ENCODE results near the gene KCNC3.

The KCNC3 gene

DNA sequence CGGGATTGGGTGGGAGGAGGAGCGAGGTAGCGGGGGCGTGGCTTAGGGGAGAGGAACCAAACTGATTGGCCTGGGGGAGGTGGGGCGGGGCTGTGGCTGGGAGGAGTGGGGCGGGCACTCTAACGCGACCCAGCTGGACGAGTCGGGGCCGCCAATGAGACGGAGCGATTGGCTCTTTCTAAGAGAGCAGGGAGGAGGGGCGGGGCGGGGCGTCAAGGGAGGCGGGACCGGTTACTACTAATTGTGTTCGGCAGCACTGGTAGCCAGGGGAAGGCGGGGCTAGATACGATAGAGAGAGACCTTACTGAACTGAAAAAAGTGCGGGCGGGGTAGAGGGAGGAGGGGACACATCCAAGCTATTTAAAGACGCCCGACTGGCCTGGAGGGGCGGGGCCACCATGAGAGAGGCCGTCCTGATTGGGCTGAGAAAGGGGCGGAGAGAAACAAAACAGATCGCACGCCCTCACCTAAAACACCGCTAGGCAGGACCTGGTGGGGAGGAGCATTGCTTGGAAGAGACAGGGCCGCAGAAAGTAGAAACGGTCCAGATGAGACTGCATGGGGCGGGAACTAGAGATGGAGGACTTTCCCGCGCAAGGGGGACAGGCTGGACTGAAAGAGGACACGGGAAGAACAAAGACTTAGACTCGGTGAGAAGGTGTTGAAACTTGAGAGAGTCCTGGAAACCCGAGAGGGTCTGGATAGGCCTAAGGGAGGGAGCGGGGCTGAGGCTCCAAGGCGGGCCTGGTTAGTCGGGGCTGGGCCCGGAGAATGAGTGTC, at the start of gene KCNC3:
Gene KCNC3, minus strand, starts transcription at position 232 of the 780 bp plus-strand sequence. CDS start 295 bp downstream, outside the sequence.
- Mint-ChIP-seq H3K4me1 (peaks cover 61 to 79% of the 10 kb centered on the region in 2 donors), H3K9me3 (no peaks in the 10 kb centered on the region), H3K27me3 (peaks cover 9 to 12% of the 10 kb centered on the region in 2 donors), H3K4me3 (peak within 1 kb of the TSS; percentile 92), H3K36me3 (peaks cover 40 to 53% of the 10 kb centered on the region in 2 donors), H3K27ac (peak within 1 kb of the TSS; percentile 95)
- DNase-seq, result peak; percentile 98
- peak; percentile 58 for ATAC-seq (replicated peaks)

DNA sequence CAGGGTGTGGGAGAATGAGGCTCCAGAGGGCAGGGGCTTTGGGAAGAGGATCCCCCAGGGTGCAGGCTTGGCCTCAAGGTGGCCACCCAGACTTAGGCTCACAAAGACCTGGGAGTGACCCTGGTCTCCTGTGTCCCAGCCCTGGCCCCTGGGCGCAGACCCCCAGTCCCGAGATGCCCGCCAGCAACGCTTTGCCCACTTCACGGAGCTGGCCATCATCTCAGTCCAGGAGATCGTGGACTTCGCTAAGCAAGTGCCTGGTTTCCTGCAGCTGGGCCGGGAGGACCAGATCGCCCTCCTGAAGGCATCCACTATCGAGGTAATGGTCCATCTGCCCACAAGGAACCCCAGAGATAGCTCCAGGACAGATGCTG, 49.7 kb upstream of the KCNC3 start:
- DNase-seq (no peak), ATAC-seq (replicated peaks) (no peak)
- H3K4me1 Mint-ChIP-seq, result peaks cover 36 to 37% of the 10 kb centered on the region in 2 donors
- H3K36me3 Mint-ChIP-seq, result peaks cover 41 to 48% of the 10 kb centered on the region in 2 donors
- H3K4me3 Mint-ChIP-seq, result no peak overlapping the region
- no peaks in the 10 kb centered on the region for H3K27me3 Mint-ChIP-seq
- peaks cover 0 to 2% of the 10 kb centered on the region in 2 donors for H3K9me3 Mint-ChIP-seq
- peak overlapping the region; percentile 38 for H3K27ac Mint-ChIP-seq

DNA sequence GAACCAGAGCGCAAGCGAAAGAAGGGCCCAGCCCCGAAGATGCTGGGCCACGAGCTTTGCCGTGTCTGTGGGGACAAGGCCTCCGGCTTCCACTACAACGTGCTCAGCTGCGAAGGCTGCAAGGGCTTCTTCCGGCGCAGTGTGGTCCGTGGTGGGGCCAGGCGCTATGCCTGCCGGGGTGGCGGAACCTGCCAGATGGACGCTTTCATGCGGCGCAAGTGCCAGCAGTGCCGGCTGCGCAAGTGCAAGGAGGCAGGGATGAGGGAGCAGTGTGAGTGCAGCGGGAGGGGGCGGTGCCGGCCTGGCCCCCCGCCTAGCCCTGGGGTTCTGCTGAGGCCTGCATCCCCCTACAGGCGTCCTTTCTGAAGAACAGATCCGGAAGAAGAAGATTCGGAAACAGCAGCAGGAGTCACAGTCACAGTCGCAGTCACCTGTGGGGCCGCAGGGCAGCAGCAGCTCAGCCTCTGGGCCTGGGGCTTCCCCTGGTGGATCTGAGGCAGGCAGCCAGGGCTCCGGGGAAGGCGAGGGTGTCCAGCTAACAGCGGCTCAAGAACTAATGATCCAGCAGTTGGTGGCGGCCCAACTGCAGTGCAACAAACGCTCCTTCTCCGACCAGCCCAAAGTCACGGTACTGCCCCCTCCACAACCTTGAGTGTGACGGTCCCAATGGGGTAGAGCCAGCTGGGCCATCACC, 49.1 kb upstream of the KCNC3 start:
- H3K27ac Mint-ChIP-seq, result no peak overlapping the region
- H3K9me3 Mint-ChIP-seq, result peaks cover 0 to 2% of the 10 kb centered on the region in 2 donors
- H3K4me3 Mint-ChIP-seq, result peak overlapping the region in 1 of 2 donors; percentile 96
- peaks cover 31 to 32% of the 10 kb centered on the region in 2 donors for H3K4me1 Mint-ChIP-seq
- peaks cover 41 to 48% of the 10 kb centered on the region in 2 donors for H3K36me3 Mint-ChIP-seq
- DNase-seq (no peak), ATAC-seq (replicated peaks) (no peak)
- H3K27me3 Mint-ChIP-seq, result no peaks in the 10 kb centered on the region

DNA sequence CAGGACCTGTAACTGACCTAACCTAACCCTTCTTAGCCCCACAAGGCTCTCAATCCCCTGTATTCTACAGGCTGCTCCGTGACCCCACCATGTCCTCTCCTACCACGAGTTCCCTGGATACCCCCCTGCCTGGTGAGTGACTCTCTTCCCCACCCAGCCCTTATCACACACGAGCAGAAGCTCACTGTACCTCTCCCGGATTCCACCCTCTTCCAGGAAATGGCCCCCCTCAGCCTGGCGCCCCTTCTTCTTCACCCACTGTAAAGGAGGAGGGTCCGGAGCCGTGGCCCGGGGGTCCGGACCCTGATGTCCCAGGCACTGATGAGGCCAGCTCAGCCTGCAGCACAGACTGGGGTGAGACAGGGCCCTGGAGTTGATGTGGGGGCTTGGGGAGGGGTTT, 48.3 kb upstream of the KCNC3 start:
- H3K4me1 Mint-ChIP-seq, result peaks cover 27 to 28% of the 10 kb centered on the region in 2 donors
- no peaks in the 10 kb centered on the region for H3K27me3 Mint-ChIP-seq
- no peak for DNase-seq
- H3K4me3 Mint-ChIP-seq, result peak overlapping the region; percentile 96 to 100
- peaks cover 41 to 48% of the 10 kb centered on the region in 2 donors for H3K36me3 Mint-ChIP-seq
- no peak for ATAC-seq (replicated peaks)
- peak overlapping the region; percentile 69 for H3K27ac Mint-ChIP-seq
- H3K9me3 Mint-ChIP-seq, result peaks cover 0 to 2% of the 10 kb centered on the region in 2 donors

DNA sequence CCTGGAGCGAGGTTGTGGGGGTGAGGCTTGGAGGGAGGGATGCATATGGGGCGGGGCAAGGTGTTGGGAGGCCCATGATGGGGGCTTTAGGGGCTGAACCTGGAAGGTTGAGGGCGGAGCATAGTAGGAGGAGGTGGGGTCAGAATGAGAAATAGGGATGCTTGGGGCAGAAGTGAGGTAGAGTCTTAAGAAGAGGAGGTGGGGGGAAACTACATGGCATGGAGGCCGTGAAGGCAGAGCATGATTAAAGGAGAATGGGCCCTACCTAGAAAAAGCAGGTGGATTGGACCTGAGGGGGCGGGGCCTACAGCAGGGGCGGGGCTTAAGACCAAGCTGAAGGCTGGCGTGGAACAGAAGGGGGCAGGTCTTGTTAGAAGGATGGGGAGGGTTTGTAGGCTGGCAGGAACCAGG, 47.9 kb upstream of the KCNC3 start:
- DNase-seq, result peak; percentile 36
- H3K27ac Mint-ChIP-seq, result peak overlapping the region; percentile 100
- peaks cover 27 to 28% of the 10 kb centered on the region in 2 donors for H3K4me1 Mint-ChIP-seq

DNA sequence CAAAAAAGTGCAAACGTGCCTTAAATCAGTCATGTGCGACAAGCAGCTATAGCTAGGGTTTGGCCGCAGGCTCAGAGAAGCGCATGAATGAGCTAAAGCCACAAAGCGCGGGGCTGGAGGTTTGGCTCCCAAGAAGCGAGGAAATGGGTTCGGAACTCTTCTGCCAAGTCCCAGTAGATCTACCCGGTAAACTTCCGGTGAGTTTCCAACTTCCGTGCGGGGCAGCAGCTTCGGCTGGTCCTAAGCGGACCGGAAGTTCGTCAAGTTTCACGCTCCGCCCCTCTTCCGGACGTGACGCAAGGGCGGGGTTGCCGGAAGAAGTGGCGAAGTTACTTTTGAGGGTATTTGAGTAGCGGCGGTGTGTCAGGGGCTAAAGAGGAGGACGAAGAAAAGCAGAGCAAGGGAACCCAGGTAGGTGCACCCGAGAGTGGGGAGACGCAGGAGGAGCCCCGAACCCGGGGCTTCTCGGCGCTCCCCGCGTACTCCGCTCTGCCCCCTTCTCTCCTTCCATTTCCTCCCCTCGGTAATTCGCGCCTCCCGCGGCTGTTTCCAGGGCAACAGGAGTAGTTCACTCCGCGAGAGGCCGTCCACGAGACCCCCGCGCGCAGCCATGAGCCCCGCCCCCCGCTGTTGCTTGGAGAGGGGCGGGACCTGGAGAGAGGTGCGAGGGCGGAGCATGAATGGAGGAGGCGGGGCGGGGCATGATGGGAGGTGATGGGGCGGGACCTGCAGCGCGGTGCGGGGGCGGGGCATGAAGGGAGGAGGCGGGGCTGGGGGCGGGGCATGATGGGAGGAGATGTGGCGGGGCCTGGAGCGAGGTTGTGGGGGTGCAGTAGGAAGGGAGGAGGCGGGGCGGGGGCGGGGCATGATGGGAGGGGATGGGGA, 47.2 kb upstream of the KCNC3 start, which contains the start of gene NR1H2:
Gene NR1H2, plus strand, starts transcription at position 292 of the 885 bp plus-strand sequence. CDS start 1,149 bp downstream, outside the sequence.
- Mint-ChIP-seq H3K36me3 (peaks cover 37 to 43% of the 10 kb centered on the region in 2 donors), H3K9me3 (peaks cover 0 to 2% of the 10 kb centered on the region in 2 donors), H3K4me3 (peak within 1 kb of the TSS; percentile 96 to 100), H3K4me1 (peaks cover 27 to 29% of the 10 kb centered on the region in 2 donors), H3K27ac (peak within 1 kb of the TSS; percentile 100), H3K27me3 (no peaks in the 10 kb centered on the region)
- ATAC-seq (replicated peaks) (peak; percentile 94 to 96), DNase-seq (peak; percentile 93)

More for the DNA sequence above, 47.9 kb upstream of the KCNC3 start:
- Mint-ChIP-seq H3K4me3 (peak overlapping the region; percentile 96 to 100), H3K36me3 (peaks cover 40 to 48% of the 10 kb centered on the region in 2 donors), H3K27me3 (no peaks in the 10 kb centered on the region), H3K9me3 (peaks cover 0 to 2% of the 10 kb centered on the region in 2 donors)
- peak; percentile 27 to 31 for ATAC-seq (replicated peaks)

DNA sequence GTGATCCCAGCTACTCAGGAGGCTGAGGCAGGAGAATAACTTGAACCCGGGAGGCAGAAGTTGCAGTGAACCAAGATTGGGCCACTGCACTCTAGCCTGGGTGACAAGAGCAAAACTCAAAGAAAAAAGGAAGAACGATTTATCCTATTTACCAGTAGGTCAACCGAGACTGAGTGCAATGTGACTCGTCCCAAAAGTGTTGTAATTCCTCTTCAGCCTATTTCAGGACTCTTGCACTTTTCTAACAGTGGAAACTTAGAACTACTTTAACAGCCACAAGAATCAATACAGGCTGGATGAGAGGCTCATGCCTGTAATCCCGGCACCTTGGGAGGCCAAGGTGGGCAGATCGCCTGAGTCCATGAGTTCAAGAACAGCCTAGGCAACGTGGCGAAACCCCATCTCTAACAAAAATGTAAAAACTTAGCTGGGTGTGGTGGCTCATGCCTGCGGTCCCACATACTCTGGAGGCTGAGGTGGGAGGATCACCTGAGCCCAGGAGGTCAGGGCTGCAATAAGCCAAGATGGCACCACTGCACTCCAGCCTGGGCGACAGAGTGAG, 42.8 kb upstream of the KCNC3 start:
- Mint-ChIP-seq H3K27me3 (no peaks in the 10 kb centered on the region), H3K4me3 (no peak overlapping the region), H3K4me1 (peaks cover 17 to 23% of the 10 kb centered on the region in 2 donors), H3K36me3 (peaks cover 4 to 8% of the 10 kb centered on the region in 2 donors), H3K27ac (no peak overlapping the region), H3K9me3 (peaks cover 0 to under 1% of the 10 kb centered on the region in 2 donors)
- DNase-seq, result no peak
- no peak for ATAC-seq (replicated peaks)

DNA sequence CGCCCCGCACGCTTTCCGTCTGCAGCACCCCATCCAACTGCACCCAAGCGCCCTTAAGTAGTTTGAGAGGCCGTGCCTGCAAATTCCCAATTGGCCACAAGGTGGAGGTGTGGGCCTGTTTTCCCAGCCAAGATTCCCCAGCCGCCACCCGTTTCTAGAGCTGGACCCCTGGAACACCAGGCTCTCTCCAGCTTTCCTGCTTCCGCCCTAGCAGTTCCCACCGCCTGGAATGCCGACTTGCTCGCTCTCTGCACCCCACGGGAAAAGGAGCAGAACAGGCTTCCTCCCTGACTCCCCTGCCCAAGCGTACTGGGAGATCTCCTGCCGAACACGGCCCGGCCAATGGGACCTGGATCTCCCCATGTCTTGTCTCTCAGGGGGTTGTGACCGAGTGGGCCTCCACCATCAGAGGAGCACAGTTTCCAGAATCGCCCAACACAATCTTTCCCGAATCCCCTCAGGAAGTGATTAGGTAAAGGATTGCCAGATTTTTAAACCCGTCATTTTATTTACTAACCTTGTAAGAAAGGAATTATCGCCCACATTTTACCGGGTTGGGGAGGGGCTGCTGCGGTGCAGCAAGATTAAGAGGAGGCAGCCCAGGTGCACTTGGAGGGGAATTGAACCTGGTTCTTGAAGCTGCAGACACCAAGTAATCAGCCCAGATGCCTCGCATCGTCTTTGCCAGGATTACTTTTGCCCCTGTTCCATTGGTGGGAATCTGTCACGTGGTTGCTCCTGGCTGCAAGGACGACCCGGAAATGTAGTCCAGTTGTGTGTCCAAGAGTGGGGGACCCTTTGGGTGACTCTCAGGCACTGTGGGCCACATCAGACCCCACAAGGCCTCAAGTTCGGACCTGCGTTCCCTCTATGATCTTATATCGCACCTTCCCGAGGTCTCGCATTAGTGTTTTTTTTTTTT, 39.7 kb upstream of the KCNC3 start:
- no peaks in the 10 kb centered on the region for H3K9me3 Mint-ChIP-seq

DNA sequence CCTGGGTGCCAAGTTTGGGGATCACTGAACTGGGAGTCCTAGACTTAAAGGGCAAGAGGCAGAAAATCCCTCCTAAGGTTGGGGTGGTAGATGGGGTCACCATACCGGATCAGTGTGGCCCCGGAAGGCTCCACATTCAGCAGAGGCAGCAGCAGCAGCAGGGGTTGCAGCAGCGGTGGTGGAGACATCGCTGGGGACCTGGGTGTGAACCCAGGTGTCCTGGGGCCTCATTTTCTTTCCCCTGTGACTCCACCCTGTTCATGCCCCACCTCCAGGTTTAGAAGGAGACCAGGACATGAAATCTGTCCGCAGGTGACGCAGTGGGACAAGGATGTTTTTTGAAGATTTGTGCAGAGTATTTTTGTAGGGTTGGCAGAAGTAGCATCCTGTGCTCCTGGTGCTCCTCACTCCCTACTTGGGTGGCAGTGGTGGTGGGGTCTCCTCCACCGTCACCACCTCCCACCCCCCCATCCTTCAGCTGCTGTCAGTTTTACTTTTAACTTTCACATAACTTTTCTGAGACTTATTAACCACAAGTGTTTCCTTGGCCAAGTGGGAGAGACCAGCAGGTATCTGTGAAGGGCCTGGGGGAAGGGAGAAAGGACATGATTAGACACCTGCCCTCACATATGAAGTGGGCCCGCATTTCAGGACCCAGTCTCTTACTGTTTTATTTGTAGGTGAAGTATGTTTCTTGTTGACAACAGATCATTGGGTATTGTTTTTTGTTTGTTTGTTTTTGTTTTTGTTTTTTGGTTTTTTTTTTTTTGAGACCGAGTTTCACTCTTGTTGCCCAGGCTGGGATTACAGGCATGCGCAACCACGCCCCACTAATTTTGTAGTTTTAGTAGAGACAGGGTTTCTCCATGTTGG, 36.5 kb upstream of the KCNC3 start, which contains the start of gene NAPSA:
Gene NAPSA, minus strand, starts transcription at position 206 of the 873 bp plus-strand sequence. Its CDS starts 18 bp downstream, at position 188.
- ATAC-seq (replicated peaks), result no peak
- Mint-ChIP-seq H3K27me3 (no peaks in the 10 kb centered on the region), H3K27ac (peak within 1 kb of the TSS; percentile 76), H3K4me3 (peak within 1 kb of the TSS in 1 of 2 donors; percentile 33), H3K36me3 (peaks cover 10% of the 10 kb centered on the region in 2 donors), H3K4me1 (peaks cover 40 to 70% of the 10 kb centered on the region in 2 donors), H3K9me3 (peaks cover 0 to 4% of the 10 kb centered on the region in 2 donors)
- DNase-seq, result no peak

More for the DNA sequence above, 39.7 kb upstream of the KCNC3 start:
- H3K4me3 Mint-ChIP-seq, result peak overlapping the region; percentile 93 to 96
- H3K27me3 Mint-ChIP-seq, result no peaks in the 10 kb centered on the region
- DNase-seq (peak; percentile 74), ATAC-seq (replicated peaks) (peak; percentile 81 to 85)
- peak overlapping the region; percentile 93 for H3K27ac Mint-ChIP-seq
- H3K36me3 Mint-ChIP-seq, result peaks cover 0 to 1% of the 10 kb centered on the region in 2 donors
- H3K4me1 Mint-ChIP-seq, result peaks cover 22 to 41% of the 10 kb centered on the region in 2 donors

DNA sequence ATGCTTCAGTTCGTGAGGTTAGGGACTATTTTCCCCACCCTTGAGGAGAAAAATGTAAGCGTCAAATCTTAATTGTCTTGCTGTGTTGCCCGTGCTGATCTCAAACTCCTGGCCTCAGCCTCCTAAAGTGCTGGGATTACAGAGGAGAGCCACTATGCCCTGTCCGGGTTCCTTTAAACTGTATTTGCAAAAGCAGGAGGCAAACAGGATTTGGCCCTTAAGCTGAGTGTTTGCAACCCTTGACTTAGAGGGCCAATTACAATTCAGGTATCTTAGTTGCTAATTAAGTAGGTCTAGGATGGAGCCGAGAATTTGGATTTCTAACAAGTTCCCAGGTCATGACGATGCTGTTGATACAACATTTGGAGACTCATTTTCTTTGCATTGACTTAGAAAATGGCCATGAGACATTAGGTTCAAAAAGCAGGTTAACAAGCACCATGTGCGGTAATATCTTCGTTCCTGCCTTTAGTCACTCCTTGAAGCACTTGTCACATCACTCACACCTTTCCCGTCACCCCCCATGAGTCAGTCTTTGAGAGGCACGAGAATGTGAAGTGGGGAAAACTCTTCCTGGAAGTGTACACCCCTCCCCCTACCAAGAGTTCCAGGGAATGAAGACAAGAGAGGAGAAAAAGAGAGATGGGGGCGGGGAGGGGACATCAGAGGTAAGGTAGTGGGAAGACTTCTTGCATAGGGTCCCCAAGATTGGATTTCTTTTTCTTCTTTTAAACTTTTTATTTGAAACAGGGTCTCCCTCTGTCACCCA, 33.7 kb upstream of the KCNC3 start:
- no peaks in the 10 kb centered on the region for H3K27me3 Mint-ChIP-seq
- H3K4me3 Mint-ChIP-seq, result no peak overlapping the region
- no peak for ATAC-seq (replicated peaks)
- no peak overlapping the region for H3K27ac Mint-ChIP-seq
- H3K36me3 Mint-ChIP-seq, result peaks cover 14 to 29% of the 10 kb centered on the region in 2 donors
- peaks cover 56 to 82% of the 10 kb centered on the region in 2 donors for H3K4me1 Mint-ChIP-seq
- H3K9me3 Mint-ChIP-seq, result peaks cover 3 to 8% of the 10 kb centered on the region in 2 donors
- DNase-seq, result no peak

DNA sequence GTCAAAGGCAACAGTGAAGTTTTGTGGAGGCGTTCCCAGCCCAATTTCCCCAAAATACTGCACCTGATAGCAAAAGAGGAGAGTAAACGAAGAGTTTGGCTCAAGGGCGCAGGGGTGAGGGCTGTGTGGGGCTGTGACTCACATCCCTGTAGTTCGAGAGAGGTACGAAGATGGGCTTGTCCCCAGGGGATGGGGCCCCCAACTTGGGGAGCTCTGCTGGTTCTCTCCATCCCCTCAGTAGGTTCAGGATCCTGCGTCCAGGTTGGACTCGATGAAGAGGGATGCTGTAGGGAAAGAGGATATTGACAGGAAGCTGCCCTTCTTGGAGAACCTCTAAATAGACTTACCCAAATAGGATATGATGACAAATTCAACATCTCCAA, 32.8 kb upstream of the KCNC3 start:
- Mint-ChIP-seq H3K4me3 (no peak overlapping the region), H3K27me3 (no peaks in the 10 kb centered on the region), H3K27ac (peak overlapping the region; percentile 21), H3K36me3 (peaks cover 18 to 29% of the 10 kb centered on the region in 2 donors), H3K9me3 (peaks cover 3 to 8% of the 10 kb centered on the region in 2 donors), H3K4me1 (peaks cover 53 to 83% of the 10 kb centered on the region in 2 donors)
- DNase-seq (no peak), ATAC-seq (replicated peaks) (no peak)
